SU-DHL-6 (cell line): Measurements from ENCODE around the gene CLSTN3.

ENCODE experiments used
- EZH2phosphoT487 ChIP-seq: fragments of 200-600 bp; sonication (generic), shearing (Covaris generic); conservative IDR thresholded peaks from 2 replicates; pipeline ENCODE4 v1.6.1; 2018; ENCODE audit warnings: mild to moderate bottlenecking, antibody characterized with exemption, low read length, moderate library complexity, mixed read lengths
- TF ChIP-seq, protein P1 (sequence below): fragments of 200-600 bp; sonication (generic); IDR thresholded peaks from one replicate; pipeline ENCODE4 v1.5.1; 2017; ENCODE audit warnings: antibody characterized with exemption, mild to moderate bottlenecking, low read length, moderate library complexity; ENCODE audit not compliant: insufficient read depth, poor library complexity, severe bottlenecking

DNA sequence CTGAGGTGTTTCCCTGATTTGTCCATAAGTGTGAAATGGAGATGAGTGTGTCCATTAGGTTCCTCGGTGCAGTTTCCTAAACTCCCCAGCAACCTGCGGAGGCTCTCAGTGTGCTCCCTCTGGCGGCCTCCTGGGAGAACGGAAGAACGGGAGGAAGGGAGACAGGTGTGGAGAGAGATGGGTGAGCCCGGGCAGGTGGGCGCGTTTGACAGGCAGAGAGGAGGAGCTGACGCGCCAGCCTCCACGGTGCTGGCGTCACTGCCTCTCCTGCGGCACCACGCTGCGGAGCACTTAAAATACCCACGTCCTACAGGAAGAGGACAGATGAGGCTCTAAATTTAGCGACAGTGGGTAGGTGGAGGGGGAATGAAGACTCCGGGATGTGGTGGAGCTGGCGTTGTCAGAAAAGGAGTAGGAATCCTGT is 32.5 kb downstream of the CLSTN3 start:
- TF ChIP-seq, protein P1, sequence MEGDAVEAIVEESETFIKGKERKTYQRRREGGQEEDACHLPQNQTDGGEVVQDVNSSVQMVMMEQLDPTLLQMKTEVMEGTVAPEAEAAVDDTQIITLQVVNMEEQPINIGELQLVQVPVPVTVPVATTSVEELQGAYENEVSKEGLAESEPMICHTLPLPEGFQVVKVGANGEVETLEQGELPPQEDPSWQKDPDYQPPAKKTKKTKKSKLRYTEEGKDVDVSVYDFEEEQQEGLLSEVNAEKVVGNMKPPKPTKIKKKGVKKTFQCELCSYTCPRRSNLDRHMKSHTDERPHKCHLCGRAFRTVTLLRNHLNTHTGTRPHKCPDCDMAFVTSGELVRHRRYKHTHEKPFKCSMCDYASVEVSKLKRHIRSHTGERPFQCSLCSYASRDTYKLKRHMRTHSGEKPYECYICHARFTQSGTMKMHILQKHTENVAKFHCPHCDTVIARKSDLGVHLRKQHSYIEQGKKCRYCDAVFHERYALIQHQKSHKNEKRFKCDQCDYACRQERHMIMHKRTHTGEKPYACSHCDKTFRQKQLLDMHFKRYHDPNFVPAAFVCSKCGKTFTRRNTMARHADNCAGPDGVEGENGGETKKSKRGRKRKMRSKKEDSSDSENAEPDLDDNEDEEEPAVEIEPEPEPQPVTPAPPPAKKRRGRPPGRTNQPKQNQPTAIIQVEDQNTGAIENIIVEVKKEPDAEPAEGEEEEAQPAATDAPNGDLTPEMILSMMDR: no peak
- no peak for TF ChIP-seq EZH2phosphoT487
